PC-9 (cell line): Measurements from ENCODE around the gene VLDLR. TPM values are rescaled to one million over a fixed set of nuclear protein-coding genes. Genes with fewer than 3 reads are reported as not detected.

Source experiments
- BruUV-seq: library from RNA; stranded (reverse); fragments of 400-500 nt; replicated peaks from 2 replicates; lab custom pipeline; 2021; lab: Mats Ljungman, UMichigan
- CTCF ChIA-PET: fragments of 300-600 bp; sonication (Branson Sonifier 250); formaldehyde crosslinking; loops from one replicate; lab custom pipeline; 2022; ENCODE audit warnings: antibody characterized with exemption; lab: Charles Lee
- POLR2A ChIA-PET: fragments of 300-600 bp; sonication (Branson Sonifier 250); formaldehyde crosslinking; loops from one replicate; lab custom pipeline; 2022; ENCODE audit warnings: antibody characterized with exemption; ENCODE audit not compliant: unreplicated experiment; lab: Charles Lee
- DNase-seq, 2 experiments: peaks; one replicate each; pipeline versions ENCODE4 v3.0.0 to v3.0.0-alpha.2; 2015 to 2022; ENCODE audit warnings: mixed read lengths in 1 of 2
- H2AFZ ChIP-seq: fragments of 200-600 bp; sonication (generic); 2 replicates; pipeline ENCODE4 v1.8.1; 2017; ENCODE audit warnings: antibody characterized with exemption
- H3F3A ChIP-seq: fragments of 200-600 bp; sonication (generic); 2 replicates; pipeline ENCODE4 v1.8.1; 2017; ENCODE audit warnings: antibody characterized with exemption, mild to moderate bottlenecking, low read depth; ENCODE audit not compliant: insufficient read depth
- H3K27ac ChIP-seq: fragments of 200-600 bp; sonication (generic); 2 replicates; pipeline ENCODE4 v1.6.1; 2016; ENCODE audit warnings: mixed run types
- H3K27me3 ChIP-seq: fragments of 200-600 bp; sonication (generic); 2 replicates; pipeline ENCODE4 v1.6.1; 2016; ENCODE audit warnings: low read depth, mixed run types; ENCODE audit not compliant: insufficient read depth
- H3K36me3 ChIP-seq: fragments of 200-600 bp; sonication (generic); 2 replicates; pipeline ENCODE4 v1.6.1; 2016; ENCODE audit warnings: low read depth, mixed run types
- H3K4me1 ChIP-seq: fragments of 200-600 bp; sonication (generic); replicated peaks from 2 replicates; pipeline ENCODE4 v1.6.1; 2016; ENCODE audit warnings: mixed run types; ENCODE audit not compliant: insufficient read depth
- H3K4me2 ChIP-seq: fragments of 200-600 bp; sonication (generic); 2 replicates; pipeline ENCODE4 v1.6.1; 2017; ENCODE audit warnings: mixed run types
- H3K4me3 ChIP-seq: fragments of 200-600 bp; sonication (generic); 2 replicates; pipeline ENCODE4 v1.6.1; 2016; ENCODE audit warnings: mixed run types
- H3K79me2 ChIP-seq: fragments of 200-600 bp; sonication (generic); 2 replicates; pipeline ENCODE4 v1.6.1; 2017; ENCODE audit warnings: low read depth, mixed run types
- H3K9me2 ChIP-seq: fragments of 200-600 bp; sonication (generic); 2 replicates; pipeline ENCODE4 v1.8.1; 2017; ENCODE audit warnings: mild to moderate bottlenecking; ENCODE audit not compliant: insufficient read depth
- H3K9me3 ChIP-seq: fragments of 200-600 bp; sonication (generic); 2 replicates; pipeline ENCODE4 v1.8.1; 2016; ENCODE audit warnings: low read depth; ENCODE audit not compliant: insufficient read depth
- H4K20me1 ChIP-seq: fragments of 200-600 bp; sonication (generic); 2 replicates; pipeline ENCODE4 v1.8.1; 2017; ENCODE audit not compliant: insufficient read depth
- EZH2 ChIP-seq: fragments of 200-600 bp; sonication (generic); IDR thresholded peaks from 2 replicates; pipeline ENCODE4 v1.8.0; 2017; ENCODE audit warnings: antibody characterized with exemption, low read depth
- intact Hi-C: fragments of 100-400 bp; cut with micrococcal nuclease; formaldehyde crosslinking; loops from one replicate; pipeline ENCODE4 v1.10.0; 2022; ENCODE audit not compliant: unreplicated experiment
- total RNA-seq: library from RNA; stranded (reverse); gene quantifications from 2 replicates; pipeline ENCODE4 v1.2.3, GENCODE V29; 2021
- TF ChIP-seq, protein P1 (sequence below): fragments of 200-600 bp; sonication (generic); conservative IDR thresholded peaks from 2 replicates; pipeline ENCODE4 v1.6.1; 2017; ENCODE audit warnings: mixed run types, antibody characterized with exemption, mild to moderate bottlenecking, moderate library complexity

Gene VLDLR
- total RNA-seq, 1 experiment from 2014 or later = 8.1 TPM

DNA sequence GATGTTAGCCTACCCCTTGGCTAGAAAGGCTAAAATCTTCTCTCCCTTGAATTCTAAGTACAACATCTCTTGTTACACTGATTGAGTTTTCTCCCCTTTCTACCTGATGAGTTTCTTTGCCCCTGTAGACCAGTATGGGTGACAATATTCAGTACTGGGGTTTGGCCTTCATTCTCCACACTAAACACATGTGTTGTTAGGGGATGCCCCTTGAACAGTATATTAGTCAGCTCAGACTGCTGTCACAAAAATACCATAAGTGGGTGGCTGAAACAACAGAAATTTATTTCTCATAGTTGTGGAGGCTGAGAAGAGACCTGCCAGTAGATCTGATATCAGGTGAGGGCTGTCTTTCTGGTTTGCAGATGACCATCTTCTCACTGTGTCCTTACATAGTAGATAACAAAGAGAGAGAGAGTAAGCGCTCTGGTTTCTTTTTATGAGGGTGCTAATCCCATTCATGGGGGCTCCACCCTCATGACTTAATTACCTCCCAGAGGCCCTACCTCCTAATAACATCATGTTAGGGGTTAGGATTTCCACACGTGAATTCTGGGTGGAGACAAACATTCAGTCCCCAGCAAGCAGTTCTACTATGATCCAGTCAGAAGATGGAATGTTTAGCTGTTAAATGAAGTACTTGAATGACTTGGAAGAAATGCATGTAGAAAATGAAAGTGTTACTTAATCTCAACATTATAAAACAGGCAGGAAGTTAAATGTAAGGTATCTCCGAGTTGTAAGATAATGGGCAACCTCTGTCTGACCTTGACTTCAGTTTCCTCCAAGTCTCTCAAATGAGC lies 17.5 kb downstream of the VLDLR start:
- intact Hi-C loops = no loop called here
- Histone ChIP-seq H3K9me2 (no peaks in the 10 kb centered on the region), H4K20me1 (no peaks in the 10 kb centered on the region), H3K27me3 (no peaks in the 10 kb centered on the region), H2AFZ (no peak overlapping the region), H3K79me2 (no peaks in the 10 kb centered on the region), H3K4me2 (no peak overlapping the region), H3K4me3 (no peak overlapping the region), H3K36me3 (peaks cover 7% of the 10 kb centered on the region; the same call in 1 of the 2 replicates), H3K4me1 (no peaks in the 10 kb centered on the region), H3F3A (no peaks in the 10 kb centered on the region), H3K9me3 (no peaks in the 10 kb centered on the region), H3K27ac (no peak overlapping the region)
- ChIA-PET CTCF (no interaction called here), POLR2A (interaction anchor here (0.5 kb wide), 1 partner anchor 199 kb away, joined by 8 read pairs; no protein-coding TSS in a partner anchor)
- TF ChIP-seq, protein P1, sequence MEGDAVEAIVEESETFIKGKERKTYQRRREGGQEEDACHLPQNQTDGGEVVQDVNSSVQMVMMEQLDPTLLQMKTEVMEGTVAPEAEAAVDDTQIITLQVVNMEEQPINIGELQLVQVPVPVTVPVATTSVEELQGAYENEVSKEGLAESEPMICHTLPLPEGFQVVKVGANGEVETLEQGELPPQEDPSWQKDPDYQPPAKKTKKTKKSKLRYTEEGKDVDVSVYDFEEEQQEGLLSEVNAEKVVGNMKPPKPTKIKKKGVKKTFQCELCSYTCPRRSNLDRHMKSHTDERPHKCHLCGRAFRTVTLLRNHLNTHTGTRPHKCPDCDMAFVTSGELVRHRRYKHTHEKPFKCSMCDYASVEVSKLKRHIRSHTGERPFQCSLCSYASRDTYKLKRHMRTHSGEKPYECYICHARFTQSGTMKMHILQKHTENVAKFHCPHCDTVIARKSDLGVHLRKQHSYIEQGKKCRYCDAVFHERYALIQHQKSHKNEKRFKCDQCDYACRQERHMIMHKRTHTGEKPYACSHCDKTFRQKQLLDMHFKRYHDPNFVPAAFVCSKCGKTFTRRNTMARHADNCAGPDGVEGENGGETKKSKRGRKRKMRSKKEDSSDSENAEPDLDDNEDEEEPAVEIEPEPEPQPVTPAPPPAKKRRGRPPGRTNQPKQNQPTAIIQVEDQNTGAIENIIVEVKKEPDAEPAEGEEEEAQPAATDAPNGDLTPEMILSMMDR = no peak
- no peak for TF ChIP-seq EZH2
- BruUV-seq = no TSS peak
- DNase-seq = no peak

DNA sequence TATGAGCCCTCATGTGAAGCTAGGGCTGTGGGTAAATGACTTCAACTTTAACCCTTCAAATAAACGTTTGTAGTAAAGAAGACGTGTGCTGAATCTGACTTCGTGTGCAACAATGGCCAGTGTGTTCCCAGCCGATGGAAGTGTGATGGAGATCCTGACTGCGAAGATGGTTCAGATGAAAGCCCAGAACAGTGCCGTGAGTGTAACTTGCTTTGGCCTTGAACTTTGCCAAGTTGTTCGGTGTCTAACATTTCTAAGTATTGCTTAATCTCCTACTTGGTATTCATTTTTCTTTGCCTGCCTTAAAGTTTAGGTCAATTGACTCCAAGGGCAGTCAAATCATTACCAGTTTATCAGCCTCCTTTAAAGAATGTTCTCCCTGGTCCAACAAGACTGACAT lies 18.2 kb downstream of the VLDLR start:
- ChIA-PET POLR2A (no interaction called here), CTCF (no interaction called here)
- Histone ChIP-seq H3F3A (no peaks in the 10 kb centered on the region), H4K20me1 (no peaks in the 10 kb centered on the region), H2AFZ (no peak overlapping the region), H3K27ac (no peak overlapping the region), H3K4me2 (no peak overlapping the region), H3K4me3 (no peak overlapping the region), H3K9me3 (no peaks in the 10 kb centered on the region), H3K4me1 (no peaks in the 10 kb centered on the region), H3K9me2 (no peaks in the 10 kb centered on the region), H3K27me3 (no peaks in the 10 kb centered on the region), H3K36me3 (peaks cover 7% of the 10 kb centered on the region; the same call in 1 of the 2 replicates), H3K79me2 (no peaks in the 10 kb centered on the region)
- intact Hi-C loops = no loop called here
- TF ChIP-seq EZH2 = no peak
- TF ChIP-seq, protein P1 = no peak
- BruUV-seq = no TSS peak
- no peak for DNase-seq

DNA sequence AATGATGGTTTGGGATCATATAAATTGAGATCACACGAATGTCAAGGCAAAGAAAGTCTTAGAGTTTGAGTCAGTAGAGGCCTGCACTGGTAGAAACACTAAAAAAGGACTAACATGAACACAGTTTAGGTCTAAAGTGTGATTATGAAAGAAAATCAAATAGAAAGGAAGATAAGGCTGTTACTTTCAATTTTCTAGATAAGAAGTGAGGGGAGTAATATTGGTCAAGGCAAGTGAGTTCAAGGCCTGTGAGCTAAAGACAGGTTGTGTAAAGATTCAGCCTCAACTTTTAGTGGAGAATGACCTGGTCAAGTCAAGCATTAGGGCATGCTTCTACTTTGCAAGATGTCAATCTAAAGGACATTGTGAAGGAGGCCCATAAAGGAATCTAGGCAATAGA lies 19.0 kb downstream of the VLDLR start:
- TF ChIP-seq, protein P1 = no peak
- no peak for TF ChIP-seq EZH2
- no peak overlapping the region for H3K4me3 ChIP-seq
- no TSS peak for BruUV-seq
- no peak overlapping the region for H2AFZ ChIP-seq
- H3K9me2 ChIP-seq = no peaks in the 10 kb centered on the region
- H4K20me1 ChIP-seq = no peaks in the 10 kb centered on the region
- ChIA-PET CTCF (no interaction called here), POLR2A (no interaction called here)
- no peaks in the 10 kb centered on the region for H3K79me2 ChIP-seq
- peaks cover 7% of the 10 kb centered on the region; the same call in 1 of the 2 replicates for H3K36me3 ChIP-seq
- no peaks in the 10 kb centered on the region for H3K27me3 ChIP-seq
- intact Hi-C loops = no loop called here
- no peaks in the 10 kb centered on the region for H3K9me3 ChIP-seq
- DNase-seq = no peak
- no peaks in the 10 kb centered on the region for H3F3A ChIP-seq
- H3K4me2 ChIP-seq = no peak overlapping the region
- H3K27ac ChIP-seq = no peak overlapping the region
- no peaks in the 10 kb centered on the region for H3K4me1 ChIP-seq
